UCSD-AML1 (cell line): ENCODE data around the gene SLC27A1.
"Not testable (repeated sequence)": the region's sequence is repeated elsewhere in the genome, so short reads cannot be mapped to it uniquely, and the experiment has no call there.

Experiments used
- DNase-seq: peaks from one replicate; lab custom pipeline; 2025; ENCODE audit not compliant: unreplicated experiment; lab: John Stamatoyannopoulos, UW

Gene SLC27A1

DNA sequence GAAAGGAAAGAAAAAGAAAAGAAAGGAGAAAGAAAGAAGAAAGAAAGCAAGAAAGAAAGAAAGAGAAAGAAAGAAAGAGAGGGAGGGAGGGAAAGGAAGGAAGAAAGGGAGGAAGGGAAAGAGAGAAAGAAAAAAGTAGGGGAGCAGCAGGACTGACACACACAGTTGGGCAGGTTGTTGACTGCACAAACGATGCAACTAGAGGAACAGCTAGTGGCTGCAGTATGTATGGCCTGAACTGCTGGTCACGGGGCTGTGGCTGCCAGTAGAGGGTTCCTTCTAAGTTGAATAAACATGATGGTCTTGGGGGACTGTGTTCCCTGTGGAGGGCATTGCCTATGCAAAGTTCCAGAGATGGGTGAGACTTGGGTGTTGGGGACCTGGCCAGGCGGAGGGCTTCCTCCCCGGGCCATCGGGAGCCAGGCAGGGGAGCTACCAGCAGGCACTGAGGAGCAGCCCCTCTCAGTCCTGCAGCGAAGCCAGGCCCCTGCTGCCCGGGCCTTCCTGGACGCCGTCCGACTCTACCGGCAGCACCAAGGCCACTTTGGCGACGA lies 68.4 kb downstream of the SLC27A1 start:
- DNase-seq: no peak

GRCh38 chr19:17539238-17540117 lies 69.2 kb downstream of the SLC27A1 start:
- peak; percentile 99 for DNase-seq

DNA sequence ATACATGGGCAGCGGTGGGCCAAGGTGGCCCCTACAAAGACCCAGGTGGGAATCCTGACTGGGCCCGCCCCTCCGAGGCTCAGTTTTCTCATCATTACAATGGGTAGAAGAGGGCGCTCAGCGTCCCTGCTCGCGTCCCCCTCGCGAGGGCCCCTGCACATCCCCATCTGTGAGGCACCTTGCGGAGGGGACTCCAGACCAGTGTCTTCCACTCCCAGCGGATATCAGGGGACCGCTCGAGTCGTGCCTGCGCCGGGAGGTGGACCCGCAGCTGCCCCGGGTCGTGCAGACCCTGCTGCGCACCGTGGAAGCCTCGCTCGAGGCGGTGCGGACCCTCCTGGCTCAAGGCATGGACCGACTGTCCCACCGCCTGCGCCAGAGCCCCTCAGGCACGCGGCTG lies 69.8 kb downstream of the SLC27A1 start:
- no peak for DNase-seq

GRCh38 chr19:17541184-17541759 lies 70.9 kb downstream of the SLC27A1 start:
- DNase-seq: no peak

GRCh38 chr19:17542042-17542441 lies 71.7 kb downstream of the SLC27A1 start:
- no peak for DNase-seq

DNA sequence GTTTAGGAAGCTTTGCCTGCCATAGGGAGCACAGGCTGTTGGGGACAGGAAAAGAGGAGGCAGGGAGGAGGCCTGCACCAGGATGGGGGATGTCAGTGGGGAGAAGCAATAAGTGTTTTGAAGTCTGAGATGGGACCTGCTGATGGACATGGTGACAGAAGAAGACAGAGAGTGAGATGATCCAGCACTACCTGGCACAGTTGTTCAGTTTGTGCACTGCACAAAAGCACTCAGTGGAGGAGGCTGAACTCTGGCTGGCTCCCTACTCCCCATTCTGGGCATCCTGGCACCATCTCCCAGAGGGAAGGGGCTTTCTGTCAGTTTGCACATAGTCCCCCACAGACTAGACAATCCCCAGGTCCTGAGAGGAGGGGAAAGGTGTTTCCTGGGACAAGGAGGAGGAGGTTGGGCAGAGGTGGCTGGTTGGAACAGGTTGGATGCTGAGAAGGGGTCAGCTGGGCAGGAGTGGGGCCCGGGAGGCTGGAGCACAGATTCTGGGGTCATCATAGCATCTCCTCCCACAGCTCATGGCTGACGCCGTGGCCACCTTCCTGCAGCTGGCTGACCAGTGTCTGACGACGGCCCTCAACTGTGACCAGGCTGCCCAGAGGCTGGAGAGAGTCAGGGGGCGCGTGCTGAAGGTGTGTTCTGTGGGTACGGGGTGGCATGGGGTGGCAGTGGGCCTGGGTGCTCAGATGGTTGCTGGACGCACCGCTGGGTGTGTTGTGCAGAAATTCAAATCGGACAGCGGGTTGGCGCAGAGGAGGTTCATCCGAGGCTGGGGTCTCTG lies 72.7 kb downstream of the SLC27A1 start:
- DNase-seq: no peak

GRCh38 chr19:17543986-17544385 lies 73.7 kb downstream of the SLC27A1 start:
- no peak for DNase-seq

DNA sequence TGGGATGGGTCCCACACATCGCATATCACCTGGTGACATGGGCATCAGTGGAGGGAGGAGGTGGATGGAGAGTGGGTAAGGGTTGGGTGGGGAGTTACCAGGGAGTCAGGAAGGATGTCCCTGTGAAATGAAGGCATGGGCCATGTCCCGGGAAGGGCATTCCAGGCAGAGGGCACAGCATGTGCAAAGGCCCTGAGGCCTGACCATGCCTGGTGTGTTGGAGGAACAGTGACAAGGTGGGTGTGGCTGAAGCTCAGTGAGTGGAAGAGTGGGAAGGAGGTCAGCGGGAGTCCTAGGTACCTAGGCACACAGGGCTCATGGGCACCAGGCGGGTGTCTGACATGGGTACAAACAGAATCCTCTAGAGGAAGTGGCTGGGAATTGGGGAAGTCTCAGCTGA lies 74.1 kb downstream of the SLC27A1 start:
- no peak for DNase-seq

- no peak for DNase-seq
Measured at GRCh38 chr19:17548145-17548544, 77.8 kb downstream of the SLC27A1 start.

DNA sequence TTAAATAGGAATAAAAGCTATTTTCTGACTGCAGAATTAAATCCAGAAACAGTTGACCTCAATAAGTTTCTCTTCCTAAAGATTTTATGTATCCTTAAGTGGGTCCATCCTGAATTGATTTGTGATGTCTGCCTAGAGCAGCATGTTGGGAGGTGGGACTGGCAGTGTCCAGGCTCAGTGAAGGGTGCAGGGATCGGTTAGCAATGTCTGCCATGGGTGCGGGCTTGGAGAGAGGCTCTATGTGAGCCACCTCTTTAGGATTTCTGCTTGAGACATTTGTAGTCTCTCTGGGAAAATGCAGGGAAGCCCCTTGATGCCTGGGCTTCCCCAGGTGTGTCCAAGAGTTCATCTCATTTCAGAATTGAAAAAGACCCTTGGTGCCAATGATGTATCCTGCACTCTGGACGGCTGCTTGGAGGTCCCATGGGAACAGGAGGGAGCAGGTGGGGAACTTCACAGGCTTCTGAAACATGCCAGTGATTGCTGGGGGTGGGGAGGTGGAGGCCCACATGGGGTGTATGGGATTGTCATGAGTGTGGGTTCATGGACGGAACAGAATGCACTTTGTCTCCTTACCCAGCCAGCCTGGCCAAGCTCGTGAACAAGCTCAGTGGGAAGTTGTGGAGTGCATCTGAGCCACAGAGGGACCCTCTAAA lies 78.9 kb downstream of the SLC27A1 start:
- DNase-seq: no peak

DNA sequence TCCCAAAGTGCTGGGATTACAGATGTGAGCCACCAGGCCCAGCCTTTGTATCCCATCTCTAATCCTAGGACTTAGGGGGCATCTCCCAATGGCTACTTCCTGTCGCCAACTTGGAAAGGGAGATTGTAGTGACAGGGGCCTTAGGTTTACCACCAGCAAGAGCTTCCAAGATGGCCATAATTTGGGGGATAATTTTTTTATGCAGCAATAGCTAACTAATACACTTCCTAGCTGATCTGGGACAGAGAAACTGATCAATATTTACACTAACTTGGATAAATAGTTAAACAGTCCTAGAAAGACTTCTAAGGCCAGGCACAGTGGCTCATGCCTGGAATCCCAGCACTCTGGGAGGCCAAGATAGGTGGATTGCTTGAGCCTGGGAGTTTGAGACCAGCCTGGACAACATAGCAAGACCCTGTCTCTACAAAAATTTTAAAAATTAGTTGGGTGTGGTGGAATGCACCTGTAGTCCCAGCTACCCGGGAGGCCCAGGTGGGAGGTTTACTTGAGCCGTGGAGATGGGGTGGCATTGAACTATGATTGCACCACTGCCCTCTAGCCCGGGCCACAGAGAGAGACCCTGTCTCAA lies 79.8 kb downstream of the SLC27A1 start:
- no peak for DNase-seq

GRCh38 chr19:17552735-17553134 lies 82.4 kb downstream of the SLC27A1 start:
- not testable (repeated sequence) for DNase-seq

- peak; percentile 64 for DNase-seq
Measured at GRCh38 chr19:17553256-17553655, 82.9 kb downstream of the SLC27A1 start.

- DNase-seq: no peak
Measured at GRCh38 chr19:17554968-17555479, 84.7 kb downstream of the SLC27A1 start.

DNA sequence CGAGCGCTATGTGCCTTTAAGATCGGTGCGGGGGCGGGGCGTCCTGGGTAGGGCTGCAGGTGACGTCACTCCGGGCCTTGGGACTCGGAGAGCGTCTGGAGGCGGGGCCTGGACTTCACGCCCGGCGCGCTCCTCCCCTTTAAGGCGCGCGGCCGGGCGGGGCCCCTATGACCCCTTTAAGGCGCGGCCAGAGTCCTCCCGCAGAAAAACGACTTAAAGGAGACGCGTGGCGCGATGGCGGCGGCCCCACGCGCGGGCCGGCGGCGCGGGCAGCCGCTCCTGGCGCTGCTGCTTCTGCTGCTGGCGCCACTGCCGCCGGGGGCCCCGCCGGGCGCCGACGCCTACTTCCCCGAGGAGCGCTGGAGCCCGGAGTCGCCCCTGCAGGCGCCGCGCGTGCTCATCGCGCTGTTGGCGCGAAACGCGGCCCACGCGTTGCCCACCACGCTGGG lies 85.2 kb downstream of the SLC27A1 start, which contains the start of gene COLGALT1:
Gene COLGALT1, plus strand, starts transcription at position 170 of the 449 bp plus-strand sequence. Its CDS starts 65 bp downstream, at position 235.
- DNase-seq: peak; percentile 99
